GM12872 (cell line): ENCODE measurements around the gene CIRBP.

Experiments
- CTCF ChIP-seq: IDR thresholded peaks from 3 replicates; pipeline ENCODE4 v1.5.1; 2011; ENCODE audit warnings: low read depth, mild to moderate bottlenecking, low read length, moderate library complexity; ENCODE audit not compliant: insufficient read depth

The CIRBP gene

GRCh38 chr19:1224047-1224825 is 44.9 kb upstream of the CIRBP start:
- TF ChIP-seq CTCF: no peak

GRCh38 chr19:1224847-1225246 is 44.3 kb upstream of the CIRBP start:
- no peak for TF ChIP-seq CTCF

GRCh38 chr19:1225440-1226226 is 43.5 kb upstream of the CIRBP start:
- TF ChIP-seq CTCF: no peak

- TF ChIP-seq CTCF: no peak
Observed at GRCh38 chr19:1226227-1226518, 43.0 kb upstream of the CIRBP start.

GRCh38 chr19:1226522-1227303 is 42.4 kb upstream of the CIRBP start:
- no peak for TF ChIP-seq CTCF

GRCh38 chr19:1227304-1228054 is 41.7 kb upstream of the CIRBP start:
- TF ChIP-seq CTCF: no peak
